DMS53 (cell line): ENCODE measurements around the gene PHC2.

Experiments
- DNase-seq: peaks from one replicate; lab custom pipeline; 2025; lab: John Stamatoyannopoulos, UW

The PHC2 gene

DNA sequence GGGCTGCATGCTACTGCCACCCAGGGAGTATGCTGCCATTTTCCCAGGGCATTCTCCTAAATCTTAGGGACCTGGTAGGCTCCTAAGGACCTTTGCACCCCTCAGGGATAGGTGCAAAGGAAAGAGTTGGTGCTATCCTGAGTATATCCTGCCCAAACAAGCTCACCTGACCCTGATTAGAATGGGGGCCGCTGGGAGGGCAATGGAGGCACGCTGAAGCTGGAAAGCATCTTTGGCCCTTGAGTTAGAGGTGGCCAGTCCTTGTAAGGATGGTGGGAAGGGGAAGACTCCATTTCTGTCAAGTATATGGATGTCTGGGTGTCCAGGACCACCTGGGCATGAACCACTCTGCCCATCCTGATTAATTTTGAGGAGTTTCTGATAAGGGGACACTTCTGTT lies 61.1 kb downstream of the PHC2 start:
- DNase-seq: no peak

DNA sequence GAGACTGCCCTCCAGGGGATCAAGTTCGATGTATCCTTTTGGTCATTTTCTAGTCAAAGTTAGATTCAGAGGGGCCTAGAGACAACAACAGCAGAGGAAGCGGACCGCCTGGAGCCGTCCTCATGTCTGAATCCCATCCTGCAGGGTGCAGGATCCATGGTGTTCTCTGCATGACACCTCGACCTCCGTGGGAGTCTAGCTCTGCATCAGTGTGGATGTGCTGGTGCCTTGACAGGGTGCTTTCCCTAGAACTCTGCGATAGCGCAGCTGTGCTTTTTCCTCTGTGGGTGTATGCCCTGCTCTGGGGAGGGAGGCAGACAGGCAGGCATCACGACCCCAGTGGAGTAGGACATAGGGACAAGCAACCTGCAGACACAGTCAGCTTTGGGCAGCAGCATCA lies 61.8 kb downstream of the PHC2 start:
- DNase-seq: no peak

GRCh38 chr1:33368431-33368830 lies 62.5 kb downstream of the PHC2 start:
- DNase-seq: no peak

GRCh38 chr1:33367485-33368405 lies 63.1 kb downstream of the PHC2 start:
- peak; percentile 88 for DNase-seq

GRCh38 chr1:33366762-33367484 lies 64.0 kb downstream of the PHC2 start:
- no peak for DNase-seq

DNA sequence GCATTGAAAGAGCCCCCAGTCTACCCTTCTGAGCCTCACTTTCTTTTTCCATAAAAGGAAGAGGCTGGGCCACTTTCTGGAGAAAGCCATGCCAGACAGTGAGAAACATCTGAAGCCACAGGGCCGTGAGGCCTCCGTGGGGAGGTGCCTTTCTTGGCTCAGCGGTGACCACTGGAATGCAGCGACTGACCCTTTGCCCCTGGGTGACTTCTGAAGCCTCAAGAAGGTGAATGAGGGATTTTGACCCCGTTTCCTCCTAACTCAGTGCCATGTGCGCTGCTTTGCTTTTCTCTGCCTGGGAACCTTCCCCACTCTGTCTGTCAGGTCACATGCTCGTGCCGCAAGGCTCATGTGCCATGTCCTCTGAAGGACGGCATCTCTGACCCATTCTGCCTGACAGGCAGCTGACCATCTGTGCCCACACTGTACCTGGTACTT lies 65.3 kb downstream of the PHC2 start:
- DNase-seq: no peak

GRCh38 chr1:33364565-33364918 lies 66.4 kb downstream of the PHC2 start:
- DNase-seq: peak; percentile 79

- peak; percentile 67 for DNase-seq
Observed at GRCh38 chr1:33363470-33363861, 67.4 kb downstream of the PHC2 start.

DNA sequence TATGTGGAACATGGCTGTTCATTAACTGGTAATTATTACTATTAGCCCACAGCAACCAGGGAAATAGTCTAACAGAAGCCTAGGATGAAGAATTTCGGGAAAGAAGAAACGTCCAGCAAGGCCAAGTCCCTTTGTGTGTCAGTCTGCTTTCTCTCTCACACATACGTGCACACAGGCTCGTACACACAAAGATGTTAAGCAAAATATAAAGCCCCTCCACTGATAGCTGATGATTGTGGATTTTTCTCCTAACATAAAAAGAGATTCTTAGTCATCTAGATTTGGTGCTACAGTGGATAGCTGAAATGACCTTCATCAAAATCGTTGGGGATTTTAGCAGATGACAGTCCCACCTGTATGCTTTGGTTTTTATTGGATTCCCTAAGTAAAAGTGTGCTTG lies 67.9 kb downstream of the PHC2 start:
- DNase-seq: no peak

GRCh38 chr1:33361532-33362235 lies 69.2 kb downstream of the PHC2 start:
- DNase-seq: no peak

- DNase-seq: no peak
Observed at GRCh38 chr1:33360367-33360766, 70.5 kb downstream of the PHC2 start.

DNA sequence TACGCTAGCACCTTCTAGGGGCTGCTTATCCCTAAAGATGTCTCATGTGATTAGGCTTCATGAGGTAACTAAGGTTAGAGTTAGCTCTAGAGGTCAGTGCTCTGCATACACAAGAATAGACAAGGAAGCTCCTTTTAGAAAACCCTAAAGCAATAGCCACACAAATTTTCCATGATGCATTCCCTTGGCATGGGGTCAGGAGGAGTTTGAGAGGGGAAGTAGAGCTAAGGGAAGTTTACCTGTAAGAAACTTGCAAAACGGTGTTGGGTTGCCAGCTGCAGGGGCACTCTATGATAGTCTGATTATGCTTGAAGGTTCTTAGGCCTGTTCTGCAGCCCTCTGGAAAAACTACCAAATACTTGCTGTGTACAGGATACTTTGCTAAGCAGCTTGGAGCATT lies 71.0 kb downstream of the PHC2 start:
- DNase-seq: no peak

DNA sequence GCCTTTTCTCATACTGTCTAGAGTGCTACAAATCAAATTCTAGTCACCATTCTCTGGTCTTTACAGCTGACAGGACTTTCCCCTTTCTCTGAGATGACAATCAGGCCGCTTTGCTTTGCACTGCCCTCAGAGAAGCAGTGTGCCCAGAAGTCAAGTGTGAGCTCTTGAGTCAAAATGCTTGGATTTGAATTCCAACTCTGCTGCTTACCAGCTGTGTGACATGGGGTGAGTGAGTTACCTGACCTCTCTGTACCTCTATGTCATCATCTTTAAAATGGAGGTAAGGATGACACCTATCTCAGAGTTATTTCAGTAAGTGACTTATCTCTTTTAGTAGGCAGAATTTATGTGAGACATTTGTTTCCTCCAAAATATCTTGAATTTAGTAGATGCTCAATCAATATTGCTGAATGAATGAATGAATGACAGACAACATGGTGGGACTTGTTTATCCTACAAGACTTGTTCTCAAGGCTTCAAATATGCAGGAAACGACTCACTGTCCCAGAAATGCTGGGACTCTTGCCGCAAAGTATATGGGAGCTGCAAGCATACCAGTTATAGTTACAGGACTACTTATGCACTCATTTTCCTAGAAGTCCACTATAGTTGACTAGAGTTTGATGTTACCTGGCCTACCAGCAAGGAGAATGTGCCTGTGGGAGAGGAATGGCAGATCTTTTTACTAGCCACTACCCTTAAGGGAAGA lies 71.9 kb downstream of the PHC2 start:
- no peak for DNase-seq

DNA sequence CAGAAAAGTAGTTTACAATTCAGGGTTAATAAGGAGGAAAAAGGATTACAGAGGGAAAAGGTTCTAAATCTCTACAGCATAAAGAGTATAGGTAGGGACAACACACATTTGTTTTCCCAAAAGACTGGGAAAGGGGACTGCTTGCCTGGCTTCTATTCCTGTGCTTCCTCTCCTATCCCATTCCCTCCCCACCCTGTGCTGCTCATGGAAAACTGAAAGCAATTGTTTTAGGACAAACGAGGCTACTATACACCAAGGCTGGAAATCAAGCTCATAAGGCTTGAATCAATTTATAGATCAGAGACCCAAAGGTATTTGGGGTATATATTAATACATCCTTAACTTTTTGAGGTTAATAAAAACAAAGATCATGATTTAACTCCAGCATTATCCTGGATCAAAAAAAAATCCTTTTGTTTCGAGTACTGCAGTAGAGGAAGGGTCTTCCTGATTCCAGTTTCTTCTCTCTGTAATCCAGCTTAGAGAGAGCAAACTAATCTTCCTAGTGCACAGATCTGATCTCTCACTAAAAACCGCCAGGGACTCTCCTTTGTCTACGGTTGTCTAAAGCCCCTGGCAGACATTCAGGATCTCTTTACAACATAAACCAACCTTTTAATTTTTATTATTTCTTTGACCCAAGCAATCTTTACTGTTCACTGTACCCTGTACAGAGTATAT lies 72.6 kb downstream of the PHC2 start:
- DNase-seq: no peak

DNA sequence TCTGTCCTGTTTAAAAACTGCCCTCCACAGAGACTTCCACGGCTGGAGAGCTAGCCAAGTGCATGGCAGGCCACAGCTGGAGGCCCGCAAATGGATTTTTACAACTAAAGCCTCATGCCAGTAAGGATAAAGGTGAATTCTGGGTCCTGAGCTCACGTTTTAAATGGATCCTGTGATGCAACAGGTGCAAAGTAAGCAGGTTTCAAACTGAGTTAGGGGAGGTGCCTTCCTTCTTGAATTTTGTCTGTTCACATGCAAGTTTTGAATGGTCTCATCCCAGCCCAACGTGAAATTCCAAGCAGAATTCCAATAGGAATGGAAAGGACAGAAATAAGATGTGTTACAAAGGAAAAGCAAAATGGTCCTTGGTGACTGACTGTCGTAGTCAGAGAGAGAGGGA lies 73.8 kb downstream of the PHC2 start:
- DNase-seq: no peak

DNA sequence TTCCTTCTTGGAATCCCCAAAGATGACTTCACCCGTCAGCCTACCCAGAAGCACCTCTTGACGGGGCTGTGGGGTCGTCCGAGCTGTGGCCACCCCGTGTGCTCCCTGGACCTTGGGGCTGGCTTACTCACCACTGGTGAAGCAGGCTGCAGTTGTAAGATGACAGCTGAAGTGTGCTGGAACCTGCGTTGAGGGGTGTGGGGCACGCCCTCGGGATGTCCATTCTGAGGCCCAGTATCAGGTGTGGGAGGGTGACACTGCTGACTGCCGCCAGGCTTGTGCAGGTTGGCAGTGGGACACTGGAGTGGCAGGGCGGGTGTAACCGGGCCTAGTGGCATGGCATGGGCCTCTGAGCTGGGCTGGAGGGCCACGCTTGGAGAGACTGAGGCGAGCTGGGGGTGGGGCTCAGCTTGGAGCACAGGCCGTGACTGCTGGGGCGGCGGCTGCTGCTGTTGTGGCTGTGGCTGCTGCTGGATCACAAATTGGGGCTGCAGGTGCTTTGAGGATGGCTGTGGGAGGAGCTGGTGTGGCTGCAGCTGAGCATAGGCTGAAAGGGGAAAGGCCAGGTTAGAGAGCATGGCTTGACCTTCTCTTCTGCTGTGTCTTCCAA lies 76.1 kb downstream of the PHC2 start:
- no peak for DNase-seq

- no peak for DNase-seq
Observed at GRCh38 chr1:33353531-33353930, 77.4 kb downstream of the PHC2 start.

- no peak for DNase-seq
Observed at GRCh38 chr1:33351281-33351660, 79.6 kb downstream of the PHC2 start.

DNA sequence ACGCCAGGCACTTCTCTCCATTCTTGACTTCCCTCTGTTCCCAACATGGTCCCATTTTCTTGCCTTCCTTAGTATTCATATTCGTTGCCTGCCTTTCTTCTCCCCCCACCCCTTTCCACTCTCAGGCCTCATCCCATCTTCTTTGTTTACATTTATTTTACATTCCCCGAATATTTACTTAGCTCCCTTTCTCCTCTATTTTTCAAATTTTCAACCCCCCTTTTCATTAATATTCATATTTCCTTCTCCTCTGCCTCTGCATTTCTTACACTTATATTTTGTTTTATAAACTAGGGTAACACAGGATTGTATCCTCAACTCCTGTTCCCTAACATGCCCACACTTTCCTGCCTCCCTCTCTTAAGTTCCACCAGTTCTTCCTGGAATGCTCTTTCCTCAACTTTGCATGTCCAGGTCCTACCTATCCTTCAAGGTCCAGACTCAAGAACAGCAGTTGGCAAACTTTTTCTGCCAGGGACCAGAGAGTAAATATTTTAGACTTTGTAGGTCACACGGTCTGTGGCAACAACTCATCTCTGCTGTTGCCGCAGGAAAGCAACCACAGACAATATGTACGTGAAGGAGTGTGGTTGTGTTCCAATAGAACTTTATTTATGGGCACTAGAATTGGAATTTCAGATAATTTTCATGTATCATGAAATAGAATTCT lies 80.1 kb downstream of the PHC2 start:
- DNase-seq: peak; percentile 28

GRCh38 chr1:33349778-33350610 lies 80.9 kb downstream of the PHC2 start:
- DNase-seq: peak; percentile 96
